GM12878 (cell line): ENCODE measurements around the gene PLOD3.

Experiments used
- JUND ChIP-seq: IDR thresholded peaks from 2 replicates; pipeline ENCODE4 v1.6.1; 2012; ENCODE audit warnings: low read depth, mild to moderate bottlenecking, low read length, improper control_type of control experiment, moderate library complexity
- POLR2A ChIP-seq: IDR thresholded peaks from 2 replicates; pipeline ENCODE4 v1.6.1; 2011; ENCODE audit warnings: low read depth, mild to moderate bottlenecking, low read length
- TCF12 ChIP-seq: IDR thresholded peaks from 2 replicates; pipeline ENCODE4 v1.6.1; 2011; ENCODE audit warnings: low read depth, mild to moderate bottlenecking, low read length
- TF ChIP-seq, protein P1 (sequence below), 3 experiments: IDR thresholded peaks in 2 of 3; conservative IDR thresholded peaks in 1 of 3; 2 replicates each; pipeline ENCODE4 v1.5.1; 2011; ENCODE audit warnings: low read depth in 3 of 3, low read length in 3 of 3, mild to moderate bottlenecking in 3 of 3, control low read depth in 2 of 3, moderate library complexity in 2 of 3, inconsistent platforms in 1 of 3, mixed read lengths in 1 of 3; ENCODE audit not compliant: control insufficient read depth in 2 of 3, insufficient read depth in 1 of 3; ENCODE audit errors: extremely low read depth in 1 of 3

GRCh38 chr7:101223528-101223927 is 6.1 kb upstream of the PLOD3 start:
- TF ChIP-seq JUND (no peak), POLR2A (no peak), TCF12 (no peak)
- TF ChIP-seq, protein P1, sequence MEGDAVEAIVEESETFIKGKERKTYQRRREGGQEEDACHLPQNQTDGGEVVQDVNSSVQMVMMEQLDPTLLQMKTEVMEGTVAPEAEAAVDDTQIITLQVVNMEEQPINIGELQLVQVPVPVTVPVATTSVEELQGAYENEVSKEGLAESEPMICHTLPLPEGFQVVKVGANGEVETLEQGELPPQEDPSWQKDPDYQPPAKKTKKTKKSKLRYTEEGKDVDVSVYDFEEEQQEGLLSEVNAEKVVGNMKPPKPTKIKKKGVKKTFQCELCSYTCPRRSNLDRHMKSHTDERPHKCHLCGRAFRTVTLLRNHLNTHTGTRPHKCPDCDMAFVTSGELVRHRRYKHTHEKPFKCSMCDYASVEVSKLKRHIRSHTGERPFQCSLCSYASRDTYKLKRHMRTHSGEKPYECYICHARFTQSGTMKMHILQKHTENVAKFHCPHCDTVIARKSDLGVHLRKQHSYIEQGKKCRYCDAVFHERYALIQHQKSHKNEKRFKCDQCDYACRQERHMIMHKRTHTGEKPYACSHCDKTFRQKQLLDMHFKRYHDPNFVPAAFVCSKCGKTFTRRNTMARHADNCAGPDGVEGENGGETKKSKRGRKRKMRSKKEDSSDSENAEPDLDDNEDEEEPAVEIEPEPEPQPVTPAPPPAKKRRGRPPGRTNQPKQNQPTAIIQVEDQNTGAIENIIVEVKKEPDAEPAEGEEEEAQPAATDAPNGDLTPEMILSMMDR (IDR thresholded peaks at IDR 0.05 in 2 of 3, conservative IDR thresholded peaks at IDR 0.05 in 1 of 3; ENCODE audit: control insufficient read depth in 2 of 3, extremely low read depth in 1 of 3, insufficient read depth in 1 of 3, low read depth in 3 of 3, low read length in 3 of 3) = no peak
